ENCODE data around the gene SPANXN2. TPM values are rescaled to one million over a fixed set of nuclear protein-coding genes. Genes with fewer than 3 reads are reported as not detected.

Gene SPANXN2
- total RNA-seq, 1 experiment from 2014 or later, result not detected

DNA sequence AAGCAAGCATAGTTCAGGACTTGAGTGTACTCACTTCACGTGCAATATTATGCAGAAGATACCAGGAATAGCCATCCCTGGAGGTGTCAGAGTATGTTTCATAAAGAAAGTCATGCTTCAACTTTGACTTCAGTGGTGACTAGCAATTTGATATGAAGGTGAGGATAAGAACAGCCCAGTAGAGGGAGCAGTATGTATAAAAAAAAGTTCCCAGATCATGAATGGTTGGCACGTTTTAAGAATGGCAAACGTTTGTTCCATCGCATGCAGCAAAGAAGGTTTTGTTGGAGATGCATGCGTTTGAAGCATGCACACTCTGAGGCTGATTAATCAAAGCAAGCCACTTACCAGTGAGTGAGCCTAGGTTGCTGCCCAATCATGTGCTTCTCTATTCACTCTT is 51.2 kb downstream of the SPANXN2 start:
- BruUV-seq (replicated peaks), result no TSS peak
- TF ChIP-seq, protein P1, sequence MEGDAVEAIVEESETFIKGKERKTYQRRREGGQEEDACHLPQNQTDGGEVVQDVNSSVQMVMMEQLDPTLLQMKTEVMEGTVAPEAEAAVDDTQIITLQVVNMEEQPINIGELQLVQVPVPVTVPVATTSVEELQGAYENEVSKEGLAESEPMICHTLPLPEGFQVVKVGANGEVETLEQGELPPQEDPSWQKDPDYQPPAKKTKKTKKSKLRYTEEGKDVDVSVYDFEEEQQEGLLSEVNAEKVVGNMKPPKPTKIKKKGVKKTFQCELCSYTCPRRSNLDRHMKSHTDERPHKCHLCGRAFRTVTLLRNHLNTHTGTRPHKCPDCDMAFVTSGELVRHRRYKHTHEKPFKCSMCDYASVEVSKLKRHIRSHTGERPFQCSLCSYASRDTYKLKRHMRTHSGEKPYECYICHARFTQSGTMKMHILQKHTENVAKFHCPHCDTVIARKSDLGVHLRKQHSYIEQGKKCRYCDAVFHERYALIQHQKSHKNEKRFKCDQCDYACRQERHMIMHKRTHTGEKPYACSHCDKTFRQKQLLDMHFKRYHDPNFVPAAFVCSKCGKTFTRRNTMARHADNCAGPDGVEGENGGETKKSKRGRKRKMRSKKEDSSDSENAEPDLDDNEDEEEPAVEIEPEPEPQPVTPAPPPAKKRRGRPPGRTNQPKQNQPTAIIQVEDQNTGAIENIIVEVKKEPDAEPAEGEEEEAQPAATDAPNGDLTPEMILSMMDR (IDR thresholded peaks at IDR 0.05; ENCODE audit: unreplicated experiment), result peak; percentile 44
- Mint-ChIP-seq H3K27ac (ENCODE audit: low read depth, unreplicated experiment) (no peak overlapping the region), H3K36me3 (ENCODE audit: insufficient read depth, unreplicated experiment) (peaks cover 6% of the 10 kb centered on the region), H3K27me3 (ENCODE audit: insufficient read depth, unreplicated experiment) (no peaks in the 10 kb centered on the region), H3K4me3 (ENCODE audit: unreplicated experiment) (no peak overlapping the region), H3K9me3 (ENCODE audit: unreplicated experiment) (no peaks in the 10 kb centered on the region), H3K4me1 (ENCODE audit: insufficient read depth, unreplicated experiment) (peaks cover 5% of the 10 kb centered on the region)
- CTCF ChIA-PET, result interaction anchor here (0.6 to 1.9 kb wide), 20 partner anchors 9 to 1516 kb away, joined by 3 to 9 read pairs (median 3); no protein-coding TSS in a partner anchor
- DNase-seq (ENCODE audit: unreplicated experiment), result peak; percentile 60
- intact Hi-C loops (cut with micrococcal nuclease), result loop anchor here (5.0 to 10.0 kb wide), 3 partner anchors 945 to 1523 kb away; no protein-coding TSS in a partner anchor
- POLR2A ChIA-PET, result interaction anchor here (0.6 kb wide), 1 partner anchor 83 kb away, joined by 4 read pairs; no protein-coding TSS in a partner anchor

DNA sequence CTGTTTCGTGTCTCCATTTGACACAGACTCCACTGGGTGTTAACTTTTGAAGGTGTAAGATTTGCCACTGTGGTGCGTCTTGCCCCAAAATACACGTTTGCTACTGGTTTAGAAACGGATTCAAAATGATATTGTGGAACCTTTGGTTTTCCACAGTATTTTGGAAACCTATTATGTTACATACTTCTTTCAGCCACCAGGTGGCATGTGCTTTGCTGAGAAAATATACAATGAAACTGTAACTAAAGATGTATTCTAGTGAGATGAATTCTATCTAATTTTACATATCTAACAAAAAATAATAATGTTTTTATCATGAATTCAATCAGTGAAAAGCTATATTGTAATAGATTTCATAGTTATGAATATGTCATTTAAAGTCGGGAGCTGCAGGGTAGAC is 56.2 kb downstream of the SPANXN2 start:
- TF ChIP-seq, protein P1 (IDR thresholded peaks at IDR 0.05; ENCODE audit: unreplicated experiment), result peak; percentile 55
- Mint-ChIP-seq H3K27ac (ENCODE audit: low read depth, unreplicated experiment) (no peak overlapping the region), H3K27me3 (ENCODE audit: insufficient read depth, unreplicated experiment) (no peaks in the 10 kb centered on the region), H3K36me3 (ENCODE audit: insufficient read depth, unreplicated experiment) (no peaks in the 10 kb centered on the region), H3K9me3 (ENCODE audit: unreplicated experiment) (no peaks in the 10 kb centered on the region), H3K4me1 (ENCODE audit: insufficient read depth, unreplicated experiment) (peaks cover 3% of the 10 kb centered on the region), H3K4me3 (ENCODE audit: unreplicated experiment) (no peak overlapping the region)
- BruUV-seq (replicated peaks), result no TSS peak
- CTCF ChIA-PET, result interaction anchor here (0.6 to 1.7 kb wide), 21 partner anchors 10 to 1532 kb away, joined by 3 to 8 read pairs (median 3); partner anchors contain the start of gene SLITRK4
- DNase-seq (ENCODE audit: unreplicated experiment), result peak; percentile 51
- intact Hi-C loops (cut with micrococcal nuclease), result loop anchor here (1.0 to 10.0 kb wide), 3 partner anchors 227 to 1230 kb away; no protein-coding TSS in a partner anchor
- POLR2A ChIA-PET, result interaction anchor here (0.8 to 1.1 kb wide), 2 partner anchors 14 to 28 kb away, joined by 4 to 5 read pairs; no protein-coding TSS in a partner anchor

DNA sequence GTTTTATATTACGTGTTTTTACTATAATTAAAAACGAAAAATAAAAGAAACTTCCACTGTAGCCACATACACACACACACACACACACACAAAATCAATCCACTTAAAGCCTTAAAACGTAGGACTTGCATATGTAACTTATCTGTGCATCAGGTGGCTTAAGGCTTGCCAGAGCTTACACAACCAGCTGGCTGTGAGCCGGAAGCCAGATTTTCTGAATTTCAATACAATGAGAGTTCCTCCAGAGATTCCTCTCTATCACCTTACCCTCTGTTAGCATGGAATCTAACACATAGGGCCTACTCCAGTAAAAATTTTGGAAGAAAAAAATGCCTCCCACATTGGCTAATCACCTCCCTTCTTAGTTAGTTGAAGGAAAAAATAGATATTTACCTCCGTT is 56.8 kb downstream of the SPANXN2 start:
- BruUV-seq (replicated peaks), result no TSS peak
- intact Hi-C loops (cut with micrococcal nuclease), result loop anchor here (1.0 to 10.0 kb wide), 3 partner anchors 226 to 1231 kb away; no protein-coding TSS in a partner anchor

More for the DNA sequence above, 56.8 kb downstream of the SPANXN2 start:
- H3K9me3 Mint-ChIP-seq (ENCODE audit: unreplicated experiment), result no peaks in the 10 kb centered on the region
- H3K4me1 Mint-ChIP-seq (ENCODE audit: insufficient read depth, unreplicated experiment), result no peaks in the 10 kb centered on the region
- peak; percentile 15 for DNase-seq (ENCODE audit: unreplicated experiment)
- CTCF ChIA-PET, result interaction anchor here (0.6 to 1.7 kb wide), 5 partner anchors 83 to 1527 kb away, joined by 3 to 5 read pairs (median 4); no protein-coding TSS in a partner anchor
- POLR2A ChIA-PET, result no interaction called here
- H3K27me3 Mint-ChIP-seq (ENCODE audit: insufficient read depth, unreplicated experiment), result no peaks in the 10 kb centered on the region
- H3K27ac Mint-ChIP-seq (ENCODE audit: low read depth, unreplicated experiment), result no peak overlapping the region
- no peaks in the 10 kb centered on the region for H3K36me3 Mint-ChIP-seq (ENCODE audit: insufficient read depth, unreplicated experiment)
- H3K4me3 Mint-ChIP-seq (ENCODE audit: unreplicated experiment), result no peak overlapping the region
- TF ChIP-seq, protein P1 (IDR thresholded peaks at IDR 0.05; ENCODE audit: unreplicated experiment), result no peak

Other genes starting within 250 kb of the SPANXN2 start
- not detected in 2 replicates for gene SPANXN3, start 203.3 kb downstream of the SPANXN2 start, total RNA-seq (2022)
- gene SLITRK4, start 84.7 kb downstream of the SPANXN2 start, total RNA-seq (2022), result 0.35 and 0.39 TPM in 2 replicates
- not detected in 2 replicates for gene UBE2NL, start 163.3 kb upstream of the SPANXN2 start, total RNA-seq (2022)

Measured in MCF 10A (cell line).